Caco-2 (cell line): ENCODE results near the gene MYLK4. TPM values are rescaled to one million over a fixed set of nuclear protein-coding genes. Genes with fewer than 3 reads are reported as not detected.

Experiments
- BruUV-seq: library from RNA; stranded (reverse); fragments of 400-500 nt; replicated peaks from 2 replicates; lab custom pipeline; 2021; lab: Mats Ljungman, UMichigan
- CTCF ChIA-PET: fragments of 300-600 bp; sonication (Branson Sonifier 250); formaldehyde crosslinking; loops from one replicate; lab custom pipeline; 2022; ENCODE audit warnings: antibody characterized with exemption; lab: Charles Lee
- POLR2A ChIA-PET: fragments of 300-600 bp; sonication (Branson Sonifier 250); formaldehyde crosslinking; loops from one replicate; lab custom pipeline; 2022; ENCODE audit warnings: antibody characterized with exemption; lab: Charles Lee
- DNase-seq, 2 experiments: peaks; one replicate each; pipeline versions ENCODE4 v3.0.0 to v3.0.0-alpha.2; 2020 to 2022
- H3K27me3 ChIP-seq: replicated peaks from 2 replicates; pipeline ENCODE4 v1.6.0; 2011; ENCODE audit warnings: low read length; ENCODE audit not compliant: control insufficient read depth, insufficient read depth
- H3K36me3 ChIP-seq: 2 replicates; pipeline ENCODE4 v1.5.1; 2011; ENCODE audit warnings: low read length; ENCODE audit not compliant: control insufficient read depth, insufficient read depth
- H3K4me1 ChIP-seq: fragments of 250-450 bp; sonication (Bioruptor Pico); 2 replicates; pipeline ENCODE4 v1.5.1; 2020; ENCODE audit warnings: mild to moderate bottlenecking
- H3K4me3 ChIP-seq: 2 replicates; pipeline ENCODE4 v1.5.1; 2011; ENCODE audit warnings: low read depth, mild to moderate bottlenecking, control low read depth, low read length
- H3K9me3 ChIP-seq: fragments of 250-450 bp; sonication (Bioruptor Pico); 2 replicates; pipeline ENCODE4 v1.5.1; 2020; ENCODE audit warnings: mild to moderate bottlenecking, moderate library complexity
- H3K27ac Mint-ChIP-seq: one replicate; pipeline ENCODE4 v1.8.0; 2022; ENCODE audit warnings: mixed read lengths; ENCODE audit not compliant: unreplicated experiment
- H3K27me3 Mint-ChIP-seq: one replicate; pipeline ENCODE4 v1.8.0; 2022; ENCODE audit warnings: mixed read lengths; ENCODE audit not compliant: insufficient read depth, unreplicated experiment
- H3K36me3 Mint-ChIP-seq: one replicate; pipeline ENCODE4 v1.8.0; 2022; ENCODE audit warnings: mild to moderate bottlenecking, mixed read lengths; ENCODE audit not compliant: insufficient read depth, unreplicated experiment
- H3K4me1 Mint-ChIP-seq: one replicate; pipeline ENCODE4 v1.8.0; 2022; ENCODE audit warnings: low read depth, mixed read lengths; ENCODE audit not compliant: unreplicated experiment
- H3K4me3 Mint-ChIP-seq: one replicate; pipeline ENCODE4 v1.8.0; 2022; ENCODE audit warnings: mild to moderate bottlenecking, moderate library complexity, mixed read lengths; ENCODE audit not compliant: unreplicated experiment
- H3K9me3 Mint-ChIP-seq: one replicate; pipeline ENCODE4 v1.8.0; 2022; ENCODE audit warnings: mixed read lengths; ENCODE audit not compliant: unreplicated experiment
- CTCF ChIP-seq, 2 experiments: fragments of 200-600 bp in 1 of 2; IDR thresholded peaks; 1 replicate in 1 of 2; 2 replicates in 1 of 2; pipeline versions ENCODE4 v1.5.1 to v1.8.0; 2011 to 2022; ENCODE audit warnings: antibody characterized with exemption in 1 of 2, control low read depth in 1 of 2, inconsistent platforms in 1 of 2, low read depth in 1 of 2, low read length in 1 of 2, mild to moderate bottlenecking in 1 of 2, moderate library complexity in 1 of 2; ENCODE audit not compliant: insufficient read depth in 1 of 2, severe bottlenecking in 1 of 2, unreplicated experiment in 1 of 2
- intact Hi-C: fragments of 100-400 bp; cut with micrococcal nuclease; formaldehyde crosslinking; loops from one replicate; pipeline ENCODE4 v1.10.0; 2022; ENCODE audit not compliant: unreplicated experiment
- total RNA-seq: library from RNA; stranded (reverse); gene quantifications from 2 replicates; pipeline ENCODE4 v1.2.3, GENCODE V29; 2022

MYLK4 gene
- total RNA-seq, 1 experiment from 2014 or later = 0.75 TPM

DNA sequence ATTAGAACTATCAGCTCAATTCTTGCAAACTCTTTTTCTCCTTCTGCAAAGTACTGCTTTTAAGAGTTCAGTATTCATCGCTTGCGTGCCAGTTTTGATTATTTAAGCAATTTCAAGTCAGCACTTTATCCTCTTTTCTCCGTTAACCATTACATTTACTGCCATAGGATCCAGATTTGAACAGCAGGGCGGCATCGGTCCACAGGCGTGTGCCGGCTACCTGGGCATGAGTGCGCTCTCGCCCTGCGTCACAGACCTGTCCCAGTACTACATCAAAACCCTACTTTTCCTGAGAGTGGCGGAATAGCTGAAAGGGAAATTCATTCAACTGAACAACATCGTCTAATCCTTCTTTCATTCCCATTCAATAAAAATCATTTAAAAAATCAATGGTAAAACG lies 53.4 kb downstream of the MYLK4 start:
- Mint-ChIP-seq H3K4me1 (no peaks in the 10 kb centered on the region), H3K4me3 (no peak overlapping the region), H3K9me3 (no peaks in the 10 kb centered on the region), H3K36me3 (no peaks in the 10 kb centered on the region), H3K27me3 (no peaks in the 10 kb centered on the region), H3K27ac (no peak overlapping the region)
- Histone ChIP-seq H3K9me3 (no peaks in the 10 kb centered on the region), H3K36me3 (no peaks in the 10 kb centered on the region), H3K27me3 (no peaks in the 10 kb centered on the region), H3K4me3 (no peak overlapping the region), H3K4me1 (0 out of 2 replicates have a peak, but pooled peaks cover 3% of the 10 kb centered on the region)
- BruUV-seq = no TSS peak
- CTCF ChIA-PET = interaction anchor here (0.6 kb wide), 1 partner anchor 14 kb away, joined by 3 read pairs; no protein-coding TSS in a partner anchor
- no peak for TF ChIP-seq CTCF (IDR thresholded peaks at IDR 0.05; ENCODE audit: insufficient read depth in 1 of 2, low read depth in 1 of 2, low read length in 1 of 2, severe bottlenecking in 1 of 2, unreplicated experiment in 1 of 2)
- intact Hi-C loops = loop anchor here (5.0 to 10.0 kb wide), 2 partner anchors 252 to 840 kb away; no protein-coding TSS in a partner anchor
- POLR2A ChIA-PET = no interaction called here
- DNase-seq = no peak

DNA sequence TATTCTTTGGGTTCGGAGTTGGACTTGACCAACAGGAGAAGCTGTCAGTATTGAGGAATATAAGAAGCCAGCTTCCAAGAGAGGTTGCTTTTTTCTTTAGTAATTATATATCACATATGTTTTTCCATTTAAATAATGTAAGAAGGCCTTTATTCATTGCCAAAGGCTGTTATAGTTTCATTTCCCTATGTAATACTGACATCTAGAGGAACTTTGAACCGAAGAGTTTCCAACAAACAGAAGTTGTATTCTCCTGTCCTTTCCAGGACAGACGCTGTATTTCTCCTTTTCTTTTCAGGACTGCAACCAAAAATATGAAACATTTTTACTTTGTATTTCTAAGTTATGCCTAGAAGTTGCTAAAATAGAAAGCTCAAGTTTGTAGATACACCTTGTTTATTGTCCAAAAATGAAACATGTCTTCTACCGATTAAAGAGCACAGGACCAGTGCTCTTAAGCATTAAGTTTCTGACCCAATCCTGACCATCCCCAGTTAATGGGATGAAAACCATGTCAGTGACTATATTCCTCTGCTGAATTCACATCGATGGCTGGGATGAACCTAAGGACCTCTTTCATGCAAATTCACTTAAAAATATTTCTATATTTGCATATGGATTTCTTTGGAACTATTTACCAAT lies 55.1 kb downstream of the MYLK4 start:
- Histone ChIP-seq H3K27me3 (no peaks in the 10 kb centered on the region), H3K36me3 (no peaks in the 10 kb centered on the region), H3K4me3 (no peak overlapping the region), H3K4me1 (0 out of 2 replicates have a peak, but pooled peaks cover 3% of the 10 kb centered on the region), H3K9me3 (no peaks in the 10 kb centered on the region)
- Mint-ChIP-seq H3K27ac (no peak overlapping the region), H3K4me1 (no peaks in the 10 kb centered on the region), H3K36me3 (no peaks in the 10 kb centered on the region), H3K9me3 (no peaks in the 10 kb centered on the region), H3K27me3 (no peaks in the 10 kb centered on the region), H3K4me3 (no peak overlapping the region)
- peak in 1 of 2 experiments; percentile 11 for DNase-seq
- TF ChIP-seq CTCF (IDR thresholded peaks at IDR 0.05; ENCODE audit: insufficient read depth in 1 of 2, low read depth in 1 of 2, low read length in 1 of 2, severe bottlenecking in 1 of 2, unreplicated experiment in 1 of 2) = peak; percentile 20 to 41
- BruUV-seq = no TSS peak
- CTCF ChIA-PET = no interaction called here
- intact Hi-C loops = loop anchor here (5.0 to 10.0 kb wide), 2 partner anchors 251 to 838 kb away; no protein-coding TSS in a partner anchor
- POLR2A ChIA-PET = no interaction called here

DNA sequence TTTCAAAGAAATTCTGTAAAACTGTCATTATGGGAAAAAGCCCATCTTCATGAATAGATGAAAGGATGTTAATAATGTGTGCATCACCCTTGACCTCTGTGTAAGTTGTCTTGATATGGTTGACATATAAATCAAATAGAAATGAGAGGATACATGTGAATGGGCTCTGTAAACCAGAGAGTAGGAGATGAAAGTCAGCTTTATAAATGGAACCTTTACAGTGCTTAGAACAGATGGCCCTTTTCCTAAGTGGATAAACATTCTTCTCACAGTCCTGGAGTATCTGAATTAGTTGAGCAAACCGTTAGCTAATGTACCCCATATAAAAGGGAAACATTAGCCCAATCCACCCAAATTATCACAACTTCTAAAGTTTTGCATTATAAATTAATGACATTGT lies 57.5 kb downstream of the MYLK4 start:
- H3K9me3 Mint-ChIP-seq = no peaks in the 10 kb centered on the region
- Histone ChIP-seq H3K9me3 (no peaks in the 10 kb centered on the region), H3K4me1 (no peaks in the 10 kb centered on the region), H3K27me3 (no peaks in the 10 kb centered on the region), H3K36me3 (no peaks in the 10 kb centered on the region), H3K4me3 (no peak overlapping the region)
- no peaks in the 10 kb centered on the region for H3K4me1 Mint-ChIP-seq
- ChIA-PET POLR2A (no interaction called here), CTCF (no interaction called here)
- DNase-seq = no peak
- H3K36me3 Mint-ChIP-seq = no peaks in the 10 kb centered on the region
- no peak for TF ChIP-seq CTCF (IDR thresholded peaks at IDR 0.05; ENCODE audit: insufficient read depth in 1 of 2, low read depth in 1 of 2, low read length in 1 of 2, severe bottlenecking in 1 of 2, unreplicated experiment in 1 of 2)
- no peaks in the 10 kb centered on the region for H3K27me3 Mint-ChIP-seq
- BruUV-seq = no TSS peak
- intact Hi-C loops = loop anchor here (10.0 kb wide), 1 partner anchor 248 kb away; no protein-coding TSS in a partner anchor
- no peak overlapping the region for H3K4me3 Mint-ChIP-seq
- no peak overlapping the region for H3K27ac Mint-ChIP-seq
